Fibroblast of lung (primary cell): Measurements from ENCODE around the gene ARHGAP18. TPM values are rescaled to one million over a fixed set of nuclear protein-coding genes. Genes with fewer than 3 reads are reported as not detected.

Experiments used
- DNase-seq, 2 donors: peaks; one replicate each; pipeline versions ENCODE4 v3.0.0 to v3.0.0-alpha.2; 2010; ENCODE audit warnings: low read depth in 2 of 2
- H2AFZ ChIP-seq: 2 replicates; pipeline ENCODE4 v1.5.1; 2012; ENCODE audit warnings: low read length, control low read depth, inconsistent platforms
- H3K27ac ChIP-seq: 2 replicates; pipeline ENCODE4 v1.5.1; 2011; ENCODE audit warnings: low read length, control low read depth; ENCODE audit not compliant: insufficient read depth
- H3K27me3 ChIP-seq: 2 replicates; pipeline ENCODE4 v1.5.1; 2011; ENCODE audit warnings: mild to moderate bottlenecking, low read length; ENCODE audit not compliant: control insufficient read depth, insufficient read depth
- H3K36me3 ChIP-seq: 2 replicates; pipeline ENCODE4 v1.5.1; 2011; ENCODE audit warnings: low read length; ENCODE audit not compliant: control insufficient read depth, insufficient read depth
- H3K4me1 ChIP-seq: 2 replicates; pipeline ENCODE4 v1.5.1; 2011; ENCODE audit warnings: low read length; ENCODE audit not compliant: control insufficient read depth, insufficient read depth; ENCODE audit errors: extremely low read depth
- H3K4me2 ChIP-seq: 2 replicates; pipeline ENCODE4 v1.5.1; 2011; ENCODE audit warnings: low read length, control low read depth; ENCODE audit not compliant: insufficient read depth; ENCODE audit errors: extremely low read depth
- H3K4me3 ChIP-seq, 4 experiments: fragments of 200-600 bp in 1 of 4; sonication (generic) in 1 of 4; replicated peaks in 1 of 4; 2 replicates each; pipeline ENCODE4 v1.5.1; 2011 to 2016; ENCODE audit warnings: low read length in 4 of 4, low read depth in 3 of 4, mild to moderate bottlenecking in 3 of 4, control low read depth in 2 of 4, inconsistent platforms in 1 of 4, mixed read lengths in 1 of 4; ENCODE audit not compliant: insufficient read depth in 1 of 4; ENCODE audit errors: control extremely low read depth in 1 of 4
- H3K79me2 ChIP-seq: 2 replicates; pipeline ENCODE4 v1.5.1; 2012; ENCODE audit warnings: mild to moderate bottlenecking, low read length, inconsistent platforms; ENCODE audit not compliant: control insufficient read depth, insufficient read depth
- H3K9ac ChIP-seq: 2 replicates; pipeline ENCODE4 v1.5.1; 2011; ENCODE audit warnings: mild to moderate bottlenecking, low read length, control low read depth; ENCODE audit not compliant: insufficient read depth
- H3K9me3 ChIP-seq: 2 replicates; pipeline ENCODE4 v1.5.1; 2012; ENCODE audit warnings: low read depth, low read length; ENCODE audit not compliant: control insufficient read depth, insufficient read depth
- H4K20me1 ChIP-seq: 2 replicates; pipeline ENCODE4 v1.5.1; 2011; ENCODE audit warnings: low read length; ENCODE audit not compliant: control insufficient read depth, insufficient read depth; ENCODE audit errors: extremely low read depth
- EZH2 ChIP-seq: IDR thresholded peaks from 2 replicates; pipeline ENCODE4 v1.5.1; 2012; ENCODE audit warnings: low read length, control low read depth, mild to moderate bottlenecking; ENCODE audit errors: missing control alignments
- polyA plus RNA-seq, 2 donors: library from polyadenylated mRNA; depleted of rRNA in 1 of 2; stranded (reverse) in 1 of 2; unstranded in 1 of 2; fragments of >200 nt; gene quantifications; 2 replicates each; pipeline ENCODE4 v1.2.1, GENCODE V29; 2011 to 2012; ENCODE audit warnings: missing spikeins in 1 of 2
- total RNA-seq: library from RNA; depleted of rRNA; stranded (reverse); fragments of >200 nt; gene quantifications from 2 replicates; pipeline ENCODE4 v1.2.1, GENCODE V29; 2014
- TF ChIP-seq, protein P1 (sequence below), 2 donors: IDR thresholded peaks in 1 of 2; conservative IDR thresholded peaks in 1 of 2; 1 replicate in 1 of 2; 2 replicates in 1 of 2; pipeline ENCODE4 v1.5.1; 2011 to 2012; ENCODE audit warnings: low read length in 2 of 2, control low read depth in 1 of 2, inconsistent platforms in 1 of 2, low read depth in 1 of 2, mild to moderate bottlenecking in 1 of 2

ARHGAP18 gene
- total and polyA plus RNA-seq, 2 donors (not counting 1 experiment from before 2014, with no cell fraction given): 18.6 to 38.3 TPM

DNA sequence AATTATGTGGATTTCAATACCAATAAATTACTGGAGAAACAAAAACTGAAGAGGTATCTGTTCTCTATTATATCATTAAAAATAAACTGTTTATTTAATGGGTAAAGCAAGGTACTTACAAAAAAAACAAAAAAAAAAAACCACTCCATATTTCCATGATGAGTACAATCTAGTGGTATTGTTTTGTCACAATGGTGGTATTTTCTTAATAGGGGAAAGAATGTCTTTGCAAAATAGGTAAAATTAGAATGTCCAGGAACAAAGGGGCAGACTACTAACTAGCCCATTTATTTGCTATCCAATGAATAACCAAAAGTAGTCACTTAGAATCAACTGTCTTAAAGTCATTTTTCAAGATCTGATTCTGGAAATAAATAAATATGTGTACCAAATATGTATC, 92.0 kb downstream of the ARHGAP18 start:
- H3K4me3 ChIP-seq: no peak overlapping the region
- no peaks in the 10 kb centered on the region for H3K27me3 ChIP-seq
- no peaks in the 10 kb centered on the region for H3K4me1 ChIP-seq
- H4K20me1 ChIP-seq: no peaks in the 10 kb centered on the region
- H3K9me3 ChIP-seq: no peaks in the 10 kb centered on the region
- no peak overlapping the region for H3K27ac ChIP-seq
- H2AFZ ChIP-seq: no peak overlapping the region
- H3K9ac ChIP-seq: no peak overlapping the region
- peaks cover 2% of the 10 kb centered on the region for H3K36me3 ChIP-seq
- H3K4me2 ChIP-seq: no peak overlapping the region
- TF ChIP-seq, protein P1, sequence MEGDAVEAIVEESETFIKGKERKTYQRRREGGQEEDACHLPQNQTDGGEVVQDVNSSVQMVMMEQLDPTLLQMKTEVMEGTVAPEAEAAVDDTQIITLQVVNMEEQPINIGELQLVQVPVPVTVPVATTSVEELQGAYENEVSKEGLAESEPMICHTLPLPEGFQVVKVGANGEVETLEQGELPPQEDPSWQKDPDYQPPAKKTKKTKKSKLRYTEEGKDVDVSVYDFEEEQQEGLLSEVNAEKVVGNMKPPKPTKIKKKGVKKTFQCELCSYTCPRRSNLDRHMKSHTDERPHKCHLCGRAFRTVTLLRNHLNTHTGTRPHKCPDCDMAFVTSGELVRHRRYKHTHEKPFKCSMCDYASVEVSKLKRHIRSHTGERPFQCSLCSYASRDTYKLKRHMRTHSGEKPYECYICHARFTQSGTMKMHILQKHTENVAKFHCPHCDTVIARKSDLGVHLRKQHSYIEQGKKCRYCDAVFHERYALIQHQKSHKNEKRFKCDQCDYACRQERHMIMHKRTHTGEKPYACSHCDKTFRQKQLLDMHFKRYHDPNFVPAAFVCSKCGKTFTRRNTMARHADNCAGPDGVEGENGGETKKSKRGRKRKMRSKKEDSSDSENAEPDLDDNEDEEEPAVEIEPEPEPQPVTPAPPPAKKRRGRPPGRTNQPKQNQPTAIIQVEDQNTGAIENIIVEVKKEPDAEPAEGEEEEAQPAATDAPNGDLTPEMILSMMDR (conservative IDR thresholded peaks at IDR 0.05 in 1 of 2, IDR thresholded peaks at IDR 0.05 in 1 of 2; ENCODE audit: low read depth in 1 of 2, low read length in 2 of 2): no peak
- no peak for TF ChIP-seq EZH2
- peak in 1 of 2 donors; percentile 51 for DNase-seq
- H3K79me2 ChIP-seq: no peaks in the 10 kb centered on the region

DNA sequence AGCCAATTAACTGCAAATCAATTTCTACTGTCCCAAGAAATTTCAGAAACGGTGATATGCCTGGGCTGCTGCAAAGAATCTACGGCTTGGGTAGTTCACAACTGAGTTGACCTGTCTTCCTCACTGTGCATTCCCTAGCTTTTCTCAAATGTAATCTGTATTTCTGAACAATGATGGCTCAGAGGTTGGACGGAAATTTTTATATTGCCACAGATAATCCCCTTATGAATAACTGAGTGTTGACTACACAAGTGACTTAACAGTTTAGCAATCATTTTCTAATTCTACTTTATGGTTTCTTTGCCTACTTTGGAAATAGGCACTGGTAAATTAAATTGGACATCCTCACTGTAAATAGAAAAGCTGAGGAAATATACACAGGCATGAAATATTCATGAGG, 94.5 kb downstream of the ARHGAP18 start:
- H3K27ac ChIP-seq: no peak overlapping the region
- no peaks in the 10 kb centered on the region for H4K20me1 ChIP-seq
- no peak for DNase-seq
- H3K4me1 ChIP-seq: no peaks in the 10 kb centered on the region
- no peak overlapping the region for H2AFZ ChIP-seq
- no peaks in the 10 kb centered on the region for H3K79me2 ChIP-seq
- no peaks in the 10 kb centered on the region for H3K36me3 ChIP-seq
- no peak overlapping the region for H3K9ac ChIP-seq
- no peaks in the 10 kb centered on the region for H3K27me3 ChIP-seq
- no peaks in the 10 kb centered on the region for H3K9me3 ChIP-seq
- TF ChIP-seq, protein P1 (conservative IDR thresholded peaks at IDR 0.05 in 1 of 2, IDR thresholded peaks at IDR 0.05 in 1 of 2; ENCODE audit: low read depth in 1 of 2, low read length in 2 of 2): no peak
- no peak for TF ChIP-seq EZH2
- H3K4me2 ChIP-seq: no peak overlapping the region
- no peak overlapping the region for H3K4me3 ChIP-seq

DNA sequence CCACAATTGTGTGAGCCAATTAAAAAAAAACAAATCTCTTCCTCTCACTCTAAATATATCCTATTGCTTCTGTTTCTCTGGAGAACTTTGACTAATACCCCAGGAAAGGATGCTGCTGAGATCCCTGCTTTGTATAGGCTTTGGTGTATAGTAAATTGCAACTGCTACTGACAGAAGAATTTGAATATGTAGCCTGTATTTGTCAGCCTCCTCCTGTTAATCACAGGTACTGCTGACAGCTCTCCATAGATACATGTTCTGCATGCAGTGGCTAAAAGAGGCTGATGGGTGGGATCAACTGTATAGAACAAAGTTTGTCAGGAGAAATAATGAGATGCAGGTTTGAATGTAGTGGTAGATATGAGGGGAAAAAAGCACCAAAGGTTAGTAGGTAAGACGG, 95.0 kb downstream of the ARHGAP18 start:
- Histone ChIP-seq H3K9me3 (no peaks in the 10 kb centered on the region), H3K4me2 (no peak overlapping the region), H2AFZ (no peak overlapping the region), H3K36me3 (no peaks in the 10 kb centered on the region), H3K27ac (no peak overlapping the region), H3K4me3 (no peak overlapping the region), H3K27me3 (no peaks in the 10 kb centered on the region), H3K79me2 (no peaks in the 10 kb centered on the region), H3K4me1 (no peaks in the 10 kb centered on the region), H3K9ac (no peak overlapping the region), H4K20me1 (no peaks in the 10 kb centered on the region)
- no peak for DNase-seq
- TF ChIP-seq EZH2: no peak
- TF ChIP-seq, protein P1 (conservative IDR thresholded peaks at IDR 0.05 in 1 of 2, IDR thresholded peaks at IDR 0.05 in 1 of 2; ENCODE audit: low read depth in 1 of 2, low read length in 2 of 2): no peak
